Transverse colon (tissue), 3 donors: ENCODE results near the gene KRTAP1-5.

Source experiments
- CTCF ChIP-seq, 5 experiments: fragments of 200-600 bp in 3 of 5; fragments of 450-650 bp in 2 of 5; sonication (generic) in 3 of 5; IDR thresholded peaks; 1 replicate in 2 of 5; 2 replicates in 3 of 5; pipeline ENCODE4 v1.5.1; 2016 to 2017; ENCODE audit warnings: antibody characterized with exemption in 5 of 5, inconsistent platforms in 3 of 5, mild to moderate bottlenecking in 2 of 5, moderate library complexity in 1 of 5
- EP300 ChIP-seq: sonication (generic); formaldehyde crosslinking; IDR thresholded peaks from one replicate; pipeline ENCODE4 v1.6.1; 2017; ENCODE audit warnings: antibody characterized with exemption, low read depth

- TF ChIP-seq CTCF (IDR thresholded peaks at IDR 0.05), result no peak
- no peak for TF ChIP-seq EP300
These were observed 39.0 kb upstream of the KRTAP1-5 start, which contains the start of gene KRTAP2-4 for GRCh38 chr17:41065829-41066624.
